ENCODE measurements around the gene FGFR3.

FGFR3 gene

GRCh38 chr4:1800805-1801204 is 7.7 kb downstream of the FGFR3 start:
- DNase-seq = no peak
- H3K27me3 ChIP-seq = peaks cover 22% of the 10 kb centered on the region
- no peaks in the 10 kb centered on the region for H3K4me1 ChIP-seq
- no peaks in the 10 kb centered on the region for H3K9me3 ChIP-seq
- TF ChIP-seq CTCF (IDR thresholded peaks at IDR 0.05; ENCODE audit: low read depth, low read length) = no peak
- no peaks in the 10 kb centered on the region for H3K36me3 ChIP-seq
- no peak overlapping the region for H3K4me3 ChIP-seq (ENCODE audit: low read depth, low read length)

DNA sequence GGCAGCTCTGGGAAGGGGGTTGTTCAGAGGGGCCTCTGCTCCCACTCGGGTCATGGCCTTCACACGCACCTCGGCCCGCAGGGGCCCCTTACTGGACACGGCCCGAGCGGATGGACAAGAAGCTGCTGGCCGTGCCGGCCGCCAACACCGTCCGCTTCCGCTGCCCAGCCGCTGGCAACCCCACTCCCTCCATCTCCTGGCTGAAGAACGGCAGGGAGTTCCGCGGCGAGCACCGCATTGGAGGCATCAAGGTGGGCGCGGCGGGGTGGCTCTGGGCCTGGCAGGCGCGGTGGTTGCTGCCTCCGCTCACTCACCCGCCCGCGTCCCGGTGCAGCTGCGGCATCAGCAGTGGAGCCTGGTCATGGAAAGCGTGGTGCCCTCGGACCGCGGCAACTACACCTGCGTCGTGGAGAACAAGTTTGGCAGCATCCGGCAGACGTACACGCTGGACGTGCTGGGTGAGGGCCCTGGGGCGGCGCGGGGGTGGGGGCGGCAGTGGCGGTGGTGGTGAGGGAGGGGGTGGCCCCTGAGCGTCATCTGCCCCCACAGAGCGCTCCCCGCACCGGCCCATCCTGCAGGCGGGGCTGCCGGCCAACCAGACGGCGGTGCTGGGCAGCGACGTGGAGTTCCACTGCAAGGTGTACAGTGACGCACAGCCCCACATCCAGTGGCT is 8.3 kb downstream of the FGFR3 start:
- Histone ChIP-seq H3K27me3 (peaks cover 16% of the 10 kb centered on the region), H3K4me1 (no peaks in the 10 kb centered on the region), H3K36me3 (no peaks in the 10 kb centered on the region), H3K4me3 (ENCODE audit: low read depth, low read length) (no peak overlapping the region), H3K9me3 (no peaks in the 10 kb centered on the region)
- TF ChIP-seq CTCF (IDR thresholded peaks at IDR 0.05; ENCODE audit: low read depth, low read length) = no peak
- DNase-seq = no peak

GRCh38 chr4:1802151-1802715 is 9.1 kb downstream of the FGFR3 start:
- H3K4me1 ChIP-seq = no peaks in the 10 kb centered on the region
- H3K36me3 ChIP-seq = no peaks in the 10 kb centered on the region
- TF ChIP-seq CTCF (IDR thresholded peaks at IDR 0.05; ENCODE audit: low read depth, low read length) = no peak
- no peaks in the 10 kb centered on the region for H3K9me3 ChIP-seq
- no peak overlapping the region for H3K4me3 ChIP-seq (ENCODE audit: low read depth, low read length)
- H3K27me3 ChIP-seq = peaks cover 11% of the 10 kb centered on the region; the same call in 1 of the 2 replicates
- no peak for DNase-seq

GRCh38 chr4:1802720-1803522 is 9.8 kb downstream of the FGFR3 start:
- H3K36me3 ChIP-seq = no peaks in the 10 kb centered on the region

DNA sequence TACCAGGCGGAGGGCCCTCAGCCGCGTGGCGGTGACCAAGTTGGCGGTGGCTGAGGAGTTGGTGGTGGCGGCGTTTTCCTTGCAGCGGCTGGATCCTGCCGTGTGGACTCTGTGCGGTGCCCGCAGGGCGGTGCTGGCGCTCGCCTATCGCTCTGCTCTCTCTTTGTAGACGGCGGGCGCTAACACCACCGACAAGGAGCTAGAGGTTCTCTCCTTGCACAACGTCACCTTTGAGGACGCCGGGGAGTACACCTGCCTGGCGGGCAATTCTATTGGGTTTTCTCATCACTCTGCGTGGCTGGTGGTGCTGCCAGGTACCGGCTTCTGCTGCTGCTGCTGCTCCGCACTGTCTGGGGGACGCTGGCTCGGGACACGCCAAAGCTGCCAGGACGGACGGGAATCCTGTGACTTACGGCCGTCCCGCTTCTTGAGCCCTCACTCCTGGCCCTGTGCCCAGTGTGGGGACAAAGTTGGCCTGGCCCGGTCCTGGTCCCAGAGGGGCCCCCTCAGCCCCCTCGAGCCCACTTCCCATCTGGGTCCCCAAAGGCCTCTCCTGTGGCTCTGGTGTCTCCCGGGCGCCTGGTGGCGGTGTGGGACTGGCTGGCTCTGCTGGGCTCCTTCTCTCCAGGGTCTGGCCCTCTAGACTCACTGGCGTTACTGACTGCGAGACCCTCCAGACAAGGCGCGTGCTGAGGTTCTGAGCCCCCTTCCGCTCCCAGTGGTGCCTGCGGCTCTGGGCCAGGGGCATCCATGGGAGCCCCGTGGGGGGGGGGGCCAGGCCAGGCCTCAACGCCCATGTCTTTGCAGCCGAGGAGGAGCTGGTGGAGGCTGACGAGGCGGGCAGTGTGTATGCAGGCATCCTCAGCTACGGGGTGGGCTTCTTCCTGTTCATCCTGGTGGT is 10.7 kb downstream of the FGFR3 start:
- H3K4me1 ChIP-seq = no peaks in the 10 kb centered on the region
- H3K9me3 ChIP-seq = no peaks in the 10 kb centered on the region
- H3K36me3 ChIP-seq = no peaks in the 10 kb centered on the region
- peak; percentile 10; the same call in 1 of the 2 replicates for TF ChIP-seq CTCF (IDR thresholded peaks at IDR 0.05; ENCODE audit: low read depth, low read length)
- H3K4me3 ChIP-seq (ENCODE audit: low read depth, low read length) = no peak overlapping the region
- DNase-seq = no peak
- H3K27me3 ChIP-seq = peaks cover 11% of the 10 kb centered on the region; the same call in 1 of the 2 replicates

More at GRCh38 chr4:1802720-1803522, 9.8 kb downstream of the FGFR3 start:
- TF ChIP-seq CTCF (IDR thresholded peaks at IDR 0.05; ENCODE audit: low read depth, low read length) = no peak
- H3K4me1 ChIP-seq = no peaks in the 10 kb centered on the region
- H3K4me3 ChIP-seq (ENCODE audit: low read depth, low read length) = no peak overlapping the region
- H3K9me3 ChIP-seq = no peaks in the 10 kb centered on the region
- no peak for DNase-seq
- peaks cover 11% of the 10 kb centered on the region; the same call in 1 of the 2 replicates for H3K27me3 ChIP-seq
